ENCODE results near the gene LRP5.

DNA sequence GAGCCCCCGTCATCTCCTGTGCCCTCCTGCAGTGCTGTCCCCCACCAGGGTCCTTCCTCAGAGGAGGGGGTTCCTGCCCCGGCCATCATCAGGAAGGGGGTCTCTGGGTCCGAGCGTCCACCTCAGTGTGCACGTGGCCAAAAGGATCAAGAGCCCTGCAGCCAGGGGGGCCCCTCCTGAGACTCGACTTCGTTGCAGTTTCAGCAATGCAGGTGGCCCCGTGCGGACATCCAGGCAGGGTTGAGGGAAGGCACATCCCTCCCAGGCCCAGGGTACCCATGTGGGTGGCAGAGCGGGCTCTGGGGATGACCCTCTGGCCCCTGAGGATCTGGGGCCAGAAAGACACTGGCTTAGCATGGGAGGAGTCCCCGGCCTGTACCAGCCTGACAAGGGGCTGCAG lies 41.3 kb downstream of the LRP5 start:
- TF ChIP-seq, protein P1, sequence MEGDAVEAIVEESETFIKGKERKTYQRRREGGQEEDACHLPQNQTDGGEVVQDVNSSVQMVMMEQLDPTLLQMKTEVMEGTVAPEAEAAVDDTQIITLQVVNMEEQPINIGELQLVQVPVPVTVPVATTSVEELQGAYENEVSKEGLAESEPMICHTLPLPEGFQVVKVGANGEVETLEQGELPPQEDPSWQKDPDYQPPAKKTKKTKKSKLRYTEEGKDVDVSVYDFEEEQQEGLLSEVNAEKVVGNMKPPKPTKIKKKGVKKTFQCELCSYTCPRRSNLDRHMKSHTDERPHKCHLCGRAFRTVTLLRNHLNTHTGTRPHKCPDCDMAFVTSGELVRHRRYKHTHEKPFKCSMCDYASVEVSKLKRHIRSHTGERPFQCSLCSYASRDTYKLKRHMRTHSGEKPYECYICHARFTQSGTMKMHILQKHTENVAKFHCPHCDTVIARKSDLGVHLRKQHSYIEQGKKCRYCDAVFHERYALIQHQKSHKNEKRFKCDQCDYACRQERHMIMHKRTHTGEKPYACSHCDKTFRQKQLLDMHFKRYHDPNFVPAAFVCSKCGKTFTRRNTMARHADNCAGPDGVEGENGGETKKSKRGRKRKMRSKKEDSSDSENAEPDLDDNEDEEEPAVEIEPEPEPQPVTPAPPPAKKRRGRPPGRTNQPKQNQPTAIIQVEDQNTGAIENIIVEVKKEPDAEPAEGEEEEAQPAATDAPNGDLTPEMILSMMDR (conservative IDR thresholded peaks at IDR 0.05; ENCODE audit: low read length), result no peak
- no peak for TF ChIP-seq EZH2phosphoT487 (IDR thresholded peaks at IDR 0.05; ENCODE audit: borderline replicate concordance)

Data from Loucy (cell line).